ENCODE data around the gene TTC12.

TTC12 gene

GRCh38 chr11:113271551-113272245 is 42.7 kb upstream of the TTC12 start:
- TF ChIP-seq CTCF (conservative IDR thresholded peaks at IDR 0.05; ENCODE audit: low read length): no peak
- no peak overlapping the region for H3K4me3 ChIP-seq (ENCODE audit: low read length)
- no peak for DNase-seq (ENCODE audit: low read depth)

DNA sequence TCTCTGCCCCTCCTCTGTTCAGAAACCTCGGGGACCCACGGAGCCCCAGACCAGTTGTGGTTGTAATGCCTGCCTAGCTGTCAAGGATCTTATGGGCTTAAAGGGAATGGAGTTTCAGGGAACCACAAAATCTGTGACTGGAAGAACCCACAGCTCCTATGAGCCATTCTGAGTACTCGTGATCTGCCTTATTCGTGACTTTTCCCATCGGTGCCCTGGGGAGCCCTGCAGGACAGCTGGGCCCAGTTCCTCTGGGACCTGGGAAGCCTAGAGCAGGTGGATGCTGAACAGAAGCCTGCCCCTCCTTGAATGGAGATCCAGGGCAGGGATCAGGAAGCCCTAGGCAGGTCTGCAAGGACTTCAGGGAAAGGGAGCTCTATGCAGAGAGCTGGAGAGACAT is 42.1 kb upstream of the TTC12 start:
- no peak overlapping the region for H3K4me3 ChIP-seq (ENCODE audit: low read length)
- no peak for DNase-seq (ENCODE audit: low read depth)
- no peak for TF ChIP-seq CTCF (conservative IDR thresholded peaks at IDR 0.05; ENCODE audit: low read length)

GRCh38 chr11:113272927-113273615 is 41.3 kb upstream of the TTC12 start:
- DNase-seq (ENCODE audit: low read depth): no peak
- TF ChIP-seq CTCF (conservative IDR thresholded peaks at IDR 0.05; ENCODE audit: low read length): no peak
- H3K4me3 ChIP-seq (ENCODE audit: low read length): no peak overlapping the region

DNA sequence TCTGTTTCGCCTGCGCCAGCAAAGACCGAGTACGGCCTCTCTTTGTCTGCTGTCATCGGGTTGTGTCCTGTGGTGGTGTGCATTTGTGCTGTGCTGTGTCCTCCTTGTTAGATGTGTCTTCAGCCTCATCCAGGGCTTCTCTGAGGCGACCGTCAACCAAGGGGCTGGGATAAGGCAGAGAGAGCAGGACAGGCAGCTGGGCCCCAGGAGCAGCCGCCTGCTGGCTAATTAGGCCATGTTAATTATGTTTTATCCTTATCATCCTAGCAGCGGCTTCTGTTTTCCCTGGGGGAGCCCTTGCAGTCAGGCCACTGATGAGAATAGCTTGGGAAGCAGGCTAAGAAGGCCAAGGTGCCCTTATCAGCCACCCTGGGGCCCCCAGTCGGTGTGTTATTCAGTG is 40.7 kb upstream of the TTC12 start:
- TF ChIP-seq CTCF (conservative IDR thresholded peaks at IDR 0.05; ENCODE audit: low read length): no peak
- no peak overlapping the region for H3K4me3 ChIP-seq (ENCODE audit: low read length)
- DNase-seq (ENCODE audit: low read depth): no peak

DNA sequence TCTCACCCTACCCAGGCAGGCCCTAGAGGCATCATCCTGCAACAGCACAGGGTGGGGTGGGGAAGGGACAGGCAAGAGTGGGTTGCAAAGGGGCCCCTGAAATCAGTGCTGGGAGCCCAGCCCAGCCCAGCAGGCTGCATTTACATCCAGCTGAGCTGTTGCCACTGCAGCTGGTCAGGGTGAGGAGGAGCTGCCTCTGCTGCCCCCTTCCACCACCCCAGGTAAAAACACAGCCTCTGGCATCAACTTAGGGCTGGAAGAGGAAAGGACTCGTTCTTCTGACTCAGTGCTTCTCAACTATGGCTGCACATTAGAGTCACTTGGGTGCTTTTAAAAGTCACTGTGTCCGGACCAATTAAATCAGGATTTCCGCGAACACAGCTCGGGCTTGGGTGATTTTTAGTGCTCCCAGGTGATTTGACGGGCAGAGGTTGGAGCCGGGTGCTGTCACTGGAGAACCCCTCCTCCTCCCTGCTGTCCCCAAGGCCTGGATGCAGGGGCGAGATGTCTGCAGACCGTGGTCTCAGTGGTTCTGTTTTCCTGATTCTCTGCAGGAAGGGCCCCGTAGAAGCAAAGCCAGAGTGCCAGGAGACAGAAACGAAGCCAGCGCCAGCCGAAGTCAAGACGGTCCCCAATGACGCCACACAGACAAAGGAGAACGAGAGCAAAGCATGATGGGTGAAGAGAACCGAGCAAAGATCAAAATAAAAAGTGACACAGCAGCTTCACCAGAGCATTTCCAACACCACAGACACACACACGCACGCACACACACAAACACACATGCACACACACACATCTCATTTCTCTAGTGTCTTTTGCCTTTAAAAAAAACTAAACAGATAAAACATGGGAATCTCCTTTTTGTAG is 39.4 kb upstream of the TTC12 start:
- peak; percentile 19; the same call in 1 of the 2 replicates for TF ChIP-seq CTCF (conservative IDR thresholded peaks at IDR 0.05; ENCODE audit: low read length)
- H3K4me3 ChIP-seq (ENCODE audit: low read length): no peak overlapping the region
- no peak for DNase-seq (ENCODE audit: low read depth)

- TF ChIP-seq CTCF (conservative IDR thresholded peaks at IDR 0.05; ENCODE audit: low read length): no peak
- H3K4me3 ChIP-seq (ENCODE audit: low read length): no peak overlapping the region
- no peak for DNase-seq (ENCODE audit: low read depth)
These were observed 38.8 kb upstream of the TTC12 start for GRCh38 chr11:113275602-113276001.
